ENCODE results near the gene ANKMY1.

ANKMY1 gene

GRCh38 chr2:240579771-240580614, 22.2 kb upstream of the ANKMY1 start:
- H3K36me3 ChIP-seq (ENCODE audit: control insufficient read depth in 1 of 2, insufficient read depth in 2 of 2, low read length in 2 of 2): peaks cover 16 to 45% of the 10 kb centered on the region in 2 donors
- H3K9ac ChIP-seq (ENCODE audit: low read depth in 1 of 2, low read length in 2 of 2): peak overlapping the region in 1 of 2 donors; percentile 0
- peak overlapping the region; percentile 20 to 43 for H3K4me3 ChIP-seq (ENCODE audit: low read depth in 1 of 2, low read length in 2 of 2)
- H3K9me3 ChIP-seq (ENCODE audit: control insufficient read depth in 1 of 2, low read length in 2 of 2): no peaks in the 10 kb centered on the region
- peaks cover 26 to 27% of the 10 kb centered on the region in 2 donors for H3K4me1 ChIP-seq (ENCODE audit: control insufficient read depth in 1 of 2, insufficient read depth in 2 of 2, low read length in 2 of 2)
- H3K27ac ChIP-seq (ENCODE audit: low read depth, low read length): no peak overlapping the region
- no peaks in the 10 kb centered on the region for H3K27me3 ChIP-seq (ENCODE audit: control insufficient read depth in 1 of 2, insufficient read depth in 2 of 2, low read length in 2 of 2)

- H3K36me3 ChIP-seq (ENCODE audit: control insufficient read depth in 1 of 2, insufficient read depth in 2 of 2, low read length in 2 of 2): peaks cover 22 to 52% of the 10 kb centered on the region in 2 donors
- no peaks in the 10 kb centered on the region for H3K9me3 ChIP-seq (ENCODE audit: control insufficient read depth in 1 of 2, low read length in 2 of 2)
- H3K9ac ChIP-seq (ENCODE audit: low read depth in 1 of 2, low read length in 2 of 2): no peak overlapping the region
- H3K27ac ChIP-seq (ENCODE audit: low read depth, low read length): no peak overlapping the region
- H3K4me1 ChIP-seq (ENCODE audit: control insufficient read depth in 1 of 2, insufficient read depth in 2 of 2, low read length in 2 of 2): peaks cover 20% of the 10 kb centered on the region in 2 donors
- no peaks in the 10 kb centered on the region for H3K27me3 ChIP-seq (ENCODE audit: control insufficient read depth in 1 of 2, insufficient read depth in 2 of 2, low read length in 2 of 2)
- peak overlapping the region in 1 of 2 donors; percentile 43 for H3K4me3 ChIP-seq (ENCODE audit: low read depth in 1 of 2, low read length in 2 of 2)
These were observed 21.4 kb upstream of the ANKMY1 start for GRCh38 chr2:240579071-240579762.

GRCh38 chr2:240578488-240578887, 20.7 kb upstream of the ANKMY1 start:
- no peak overlapping the region for H3K9ac ChIP-seq (ENCODE audit: low read depth in 1 of 2, low read length in 2 of 2)
- peaks cover 20% of the 10 kb centered on the region in 2 donors for H3K4me1 ChIP-seq (ENCODE audit: control insufficient read depth in 1 of 2, insufficient read depth in 2 of 2, low read length in 2 of 2)
- H3K4me3 ChIP-seq (ENCODE audit: low read depth in 1 of 2, low read length in 2 of 2): no peak overlapping the region
- H3K27ac ChIP-seq (ENCODE audit: low read depth, low read length): no peak overlapping the region
- no peaks in the 10 kb centered on the region for H3K9me3 ChIP-seq (ENCODE audit: control insufficient read depth in 1 of 2, low read length in 2 of 2)
- H3K36me3 ChIP-seq (ENCODE audit: control insufficient read depth in 1 of 2, insufficient read depth in 2 of 2, low read length in 2 of 2): peaks cover 23 to 59% of the 10 kb centered on the region in 2 donors
- H3K27me3 ChIP-seq (ENCODE audit: control insufficient read depth in 1 of 2, insufficient read depth in 2 of 2, low read length in 2 of 2): no peaks in the 10 kb centered on the region

DNA sequence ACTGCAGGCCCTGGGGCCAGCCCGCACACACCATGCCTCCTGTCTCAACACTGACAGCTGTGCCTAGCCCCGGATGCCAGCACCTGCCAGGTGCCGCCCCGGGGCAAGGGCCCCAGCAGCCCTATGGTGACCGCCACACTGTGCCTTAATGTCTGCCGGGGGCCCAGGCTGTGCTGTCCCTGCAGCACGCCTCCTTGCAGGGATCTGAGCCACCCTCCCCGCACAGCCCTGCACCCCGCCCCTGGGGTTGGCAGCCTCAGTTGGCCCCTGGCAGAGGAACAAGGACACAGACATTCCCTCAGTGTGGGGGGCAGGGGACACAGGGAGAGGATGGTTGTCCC, 20.3 kb upstream of the ANKMY1 start:
- Histone ChIP-seq H3K4me1 (ENCODE audit: control insufficient read depth in 1 of 2, insufficient read depth in 2 of 2, low read length in 2 of 2) (peaks cover 20% of the 10 kb centered on the region in 2 donors), H3K36me3 (ENCODE audit: control insufficient read depth in 1 of 2, insufficient read depth in 2 of 2, low read length in 2 of 2) (peaks cover 23 to 63% of the 10 kb centered on the region in 2 donors), H3K27ac (ENCODE audit: low read depth, low read length) (no peak overlapping the region)

GRCh38 chr2:240577281-240578109, 19.7 kb upstream of the ANKMY1 start:
- Histone ChIP-seq H3K9me3 (ENCODE audit: control insufficient read depth in 1 of 2, low read length in 2 of 2) (no peaks in the 10 kb centered on the region), H3K9ac (ENCODE audit: low read depth in 1 of 2, low read length in 2 of 2) (no peak overlapping the region), H3K36me3 (ENCODE audit: control insufficient read depth in 1 of 2, insufficient read depth in 2 of 2, low read length in 2 of 2) (peaks cover 23 to 67% of the 10 kb centered on the region in 2 donors), H3K27ac (ENCODE audit: low read depth, low read length) (no peak overlapping the region), H3K27me3 (ENCODE audit: control insufficient read depth in 1 of 2, insufficient read depth in 2 of 2, low read length in 2 of 2) (no peaks in the 10 kb centered on the region), H3K4me1 (ENCODE audit: control insufficient read depth in 1 of 2, insufficient read depth in 2 of 2, low read length in 2 of 2) (peaks cover 20% of the 10 kb centered on the region in 2 donors), H3K4me3 (ENCODE audit: low read depth in 1 of 2, low read length in 2 of 2) (no peak overlapping the region)

More for the DNA sequence above, 20.3 kb upstream of the ANKMY1 start:
- H3K27me3 ChIP-seq (ENCODE audit: control insufficient read depth in 1 of 2, insufficient read depth in 2 of 2, low read length in 2 of 2): no peaks in the 10 kb centered on the region
- no peaks in the 10 kb centered on the region for H3K9me3 ChIP-seq (ENCODE audit: control insufficient read depth in 1 of 2, low read length in 2 of 2)
- no peak overlapping the region for H3K4me3 ChIP-seq (ENCODE audit: low read depth in 1 of 2, low read length in 2 of 2)
- H3K9ac ChIP-seq (ENCODE audit: low read depth in 1 of 2, low read length in 2 of 2): no peak overlapping the region

- Histone ChIP-seq H3K27me3 (ENCODE audit: control insufficient read depth in 1 of 2, insufficient read depth in 2 of 2, low read length in 2 of 2) (no peaks in the 10 kb centered on the region), H3K4me1 (ENCODE audit: control insufficient read depth in 1 of 2, insufficient read depth in 2 of 2, low read length in 2 of 2) (peaks cover 20% of the 10 kb centered on the region in 2 donors), H3K4me3 (ENCODE audit: low read depth in 1 of 2, low read length in 2 of 2) (no peak overlapping the region), H3K36me3 (ENCODE audit: control insufficient read depth in 1 of 2, insufficient read depth in 2 of 2, low read length in 2 of 2) (peaks cover 23 to 74% of the 10 kb centered on the region in 2 donors), H3K9me3 (ENCODE audit: control insufficient read depth in 1 of 2, low read length in 2 of 2) (no peaks in the 10 kb centered on the region), H3K9ac (ENCODE audit: low read depth in 1 of 2, low read length in 2 of 2) (no peak overlapping the region), H3K27ac (ENCODE audit: low read depth, low read length) (no peak overlapping the region)
These were observed 18.8 kb upstream of the ANKMY1 start for GRCh38 chr2:240576436-240577205.

GRCh38 chr2:240576036-240576435, 18.2 kb upstream of the ANKMY1 start:
- no peak overlapping the region for H3K4me3 ChIP-seq (ENCODE audit: low read depth in 1 of 2, low read length in 2 of 2)

DNA sequence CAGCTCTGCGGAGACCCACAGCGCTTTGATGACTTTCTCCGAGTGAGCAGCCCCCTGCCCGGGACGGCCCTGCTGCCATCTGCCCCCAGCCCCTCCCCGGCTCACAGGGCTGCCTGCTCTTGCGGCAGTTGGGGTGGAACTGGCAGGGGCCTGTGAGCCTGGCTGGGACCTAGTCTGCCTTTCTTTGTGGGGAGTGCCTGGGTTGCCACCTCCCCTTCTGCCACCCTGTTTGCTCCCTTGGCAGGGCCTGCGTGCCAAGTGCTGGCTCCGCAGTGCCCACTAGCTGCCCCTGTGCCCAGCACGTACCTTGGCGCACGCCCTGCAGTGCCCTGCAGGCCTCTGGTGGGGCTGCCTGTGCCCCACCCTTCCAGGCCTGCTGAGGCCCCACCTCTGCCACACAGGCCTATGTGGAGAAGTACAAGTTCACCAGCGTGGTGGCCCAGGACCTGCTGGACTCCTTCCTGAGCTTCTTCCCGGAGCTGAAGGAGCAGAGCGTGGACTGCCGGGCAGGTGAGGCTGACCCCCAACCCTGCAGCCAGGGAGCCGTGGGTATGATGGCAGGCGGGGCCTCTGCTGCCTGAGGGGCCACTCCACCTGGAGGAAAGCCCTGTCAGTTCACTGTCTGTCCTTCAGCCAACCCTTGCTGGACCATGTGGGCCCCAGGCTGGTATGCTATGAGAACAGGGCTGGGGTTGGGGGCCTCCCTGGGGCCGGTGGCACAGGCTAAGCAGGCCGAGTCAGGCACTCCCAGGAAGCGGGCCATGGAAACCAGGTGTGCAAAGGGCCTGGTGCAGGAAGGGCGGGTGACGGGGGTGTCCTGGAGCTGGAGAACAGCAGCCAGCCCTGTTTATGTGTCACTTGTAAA, 17.5 kb upstream of the ANKMY1 start:
- H3K4me3 ChIP-seq (ENCODE audit: low read depth in 1 of 2, low read length in 2 of 2): no peak overlapping the region
- H3K27me3 ChIP-seq (ENCODE audit: control insufficient read depth in 1 of 2, insufficient read depth in 2 of 2, low read length in 2 of 2): no peaks in the 10 kb centered on the region
- no peak overlapping the region for H3K27ac ChIP-seq (ENCODE audit: low read depth, low read length)
- H3K4me1 ChIP-seq (ENCODE audit: control insufficient read depth in 1 of 2, insufficient read depth in 2 of 2, low read length in 2 of 2): peaks cover 22 to 26% of the 10 kb centered on the region in 2 donors
- H3K9me3 ChIP-seq (ENCODE audit: control insufficient read depth in 1 of 2, low read length in 2 of 2): no peaks in the 10 kb centered on the region
- H3K36me3 ChIP-seq (ENCODE audit: control insufficient read depth in 1 of 2, insufficient read depth in 2 of 2, low read length in 2 of 2): peaks cover 20 to 71% of the 10 kb centered on the region in 2 donors
- H3K9ac ChIP-seq (ENCODE audit: low read depth in 1 of 2, low read length in 2 of 2): no peak overlapping the region

More at GRCh38 chr2:240576036-240576435, 18.2 kb upstream of the ANKMY1 start:
- peaks cover 20 to 21% of the 10 kb centered on the region in 2 donors for H3K4me1 ChIP-seq (ENCODE audit: control insufficient read depth in 1 of 2, insufficient read depth in 2 of 2, low read length in 2 of 2)
- H3K36me3 ChIP-seq (ENCODE audit: control insufficient read depth in 1 of 2, insufficient read depth in 2 of 2, low read length in 2 of 2): peaks cover 22 to 71% of the 10 kb centered on the region in 2 donors
- H3K27ac ChIP-seq (ENCODE audit: low read depth, low read length): no peak overlapping the region
- H3K27me3 ChIP-seq (ENCODE audit: control insufficient read depth in 1 of 2, insufficient read depth in 2 of 2, low read length in 2 of 2): no peaks in the 10 kb centered on the region
- no peak overlapping the region for H3K9ac ChIP-seq (ENCODE audit: low read depth in 1 of 2, low read length in 2 of 2)
- H3K9me3 ChIP-seq (ENCODE audit: control insufficient read depth in 1 of 2, low read length in 2 of 2): no peaks in the 10 kb centered on the region

Measured in duodenal mucosa (tissue), 2 donors.